Gastrocnemius medialis (tissue), 4 donors: Measurements from ENCODE around the gene CGNL1. TPM values are rescaled to one million over a fixed set of nuclear protein-coding genes. Genes with fewer than 3 reads are reported as not detected.

Experiments
- ATAC-seq, 2 donors: fragments of 150-250 bp; one replicate each; pipeline ENCODE4 v1.9.1; 2016
- DNase-seq, 2 donors: peaks; one replicate each; pipeline ENCODE4 v3.0.0-alpha.2; 2019
- H3K27ac ChIP-seq, 4 donors: fragments of 200-600 bp; sonication (generic); 1 replicate in 1 of 4; 2 replicates in 3 of 4; pipeline ENCODE4 v1.5.1; 2016 to 2018; ENCODE audit warnings: mild to moderate bottlenecking in 2 of 4, moderate library complexity in 1 of 4
- H3K27me3 ChIP-seq, 3 donors: fragments of 200-600 bp; sonication (generic) in 2 of 3; 1 replicate in 1 of 3; 2 replicates in 2 of 3; pipeline versions ENCODE4 v1.5.1 to v1.6.0; 2016 to 2019; ENCODE audit warnings: mild to moderate bottlenecking in 1 of 3, moderate library complexity in 1 of 3
- H3K36me3 ChIP-seq, 2 donors: fragments of 200-600 bp; sonication (generic) in 1 of 2; one replicate each; pipeline ENCODE4 v1.5.1; 2017 to 2018
- H3K4me1 ChIP-seq, 2 donors: fragments of 200-600 bp; sonication (generic) in 1 of 2; one replicate each; pipeline ENCODE4 v1.5.1; 2016 to 2017; ENCODE audit warnings: mild to moderate bottlenecking in 2 of 2
- H3K4me3 ChIP-seq, 4 donors: fragments of 200-600 bp; sonication (generic) in 3 of 4; 1 replicate in 1 of 4; 2 replicates in 3 of 4; pipeline ENCODE4 v1.5.1; 2016 to 2019; ENCODE audit warnings: mild to moderate bottlenecking in 2 of 4
- H3K9me3 ChIP-seq, 3 donors: fragments of 200-600 bp; sonication (generic) in 2 of 3; 1 replicate in 1 of 3; 2 replicates in 2 of 3; pipeline ENCODE4 v1.5.1; 2016 to 2019
- POLR2A ChIP-seq, 2 donors: fragments of 450-650 bp; IDR thresholded peaks; one replicate each; pipeline ENCODE4 v1.6.1; 2017; ENCODE audit warnings: antibody characterized with exemption in 2 of 2, mild to moderate bottlenecking in 2 of 2, moderate library complexity in 2 of 2
- in situ Hi-C, 4 donors: fragments of 200-750 bp; cut with MboI; loops; one replicate each; pipeline versions ENCODE4 v1.15.0 to v1.8.0; 2017; ENCODE audit warnings: low sequenced_read_pairs in 4 of 4
- intact Hi-C: fragments of 100-400 bp; cut with DNase I; formaldehyde crosslinking; loops from one replicate; pipeline ENCODE4 v1.15.1; 2023; ENCODE audit warnings: low total_unique reads
- total RNA-seq, 4 donors: library from RNA; depleted of rRNA; stranded (reverse); fragments of >200 nt; gene quantifications; one replicate each; pipeline versions ENCODE4 v1.1.0 to v1.2.3, GENCODE V29; 2016
- TF ChIP-seq, protein P1 (sequence below), 5 experiments: fragments of 450-650 bp in 3 of 5; fragments of 200-600 bp in 2 of 5; sonication (generic) in 2 of 5; IDR thresholded peaks in 4 of 5; conservative IDR thresholded peaks in 1 of 5; 1 replicate in 4 of 5; 2 replicates in 1 of 5; pipeline ENCODE4 v1.5.1; 2016 to 2019; ENCODE audit warnings: antibody characterized with exemption in 5 of 5, mild to moderate bottlenecking in 3 of 5, moderate library complexity in 3 of 5

CGNL1 gene
- total RNA-seq, 4 donors from 2014 or later = 0.15 to 0.85 (median 0.49) TPM

GRCh38 chr15:57424628-57425405 lies 48.5 kb downstream of the CGNL1 start:
- ATAC-seq (no peak), DNase-seq (peak in 1 of 2 donors; percentile 23)
- Histone ChIP-seq H3K9me3 (no peaks in the 10 kb centered on the region), H3K4me1 (no peaks in the 10 kb centered on the region), H3K27me3 (no peaks in the 10 kb centered on the region), H3K4me3 (no peak overlapping the region), H3K36me3 (no peaks in the 10 kb centered on the region), H3K27ac (no peak overlapping the region)
- in situ Hi-C loops (no loop called here), intact Hi-C loops (no loop called here)
- TF ChIP-seq, protein P1, sequence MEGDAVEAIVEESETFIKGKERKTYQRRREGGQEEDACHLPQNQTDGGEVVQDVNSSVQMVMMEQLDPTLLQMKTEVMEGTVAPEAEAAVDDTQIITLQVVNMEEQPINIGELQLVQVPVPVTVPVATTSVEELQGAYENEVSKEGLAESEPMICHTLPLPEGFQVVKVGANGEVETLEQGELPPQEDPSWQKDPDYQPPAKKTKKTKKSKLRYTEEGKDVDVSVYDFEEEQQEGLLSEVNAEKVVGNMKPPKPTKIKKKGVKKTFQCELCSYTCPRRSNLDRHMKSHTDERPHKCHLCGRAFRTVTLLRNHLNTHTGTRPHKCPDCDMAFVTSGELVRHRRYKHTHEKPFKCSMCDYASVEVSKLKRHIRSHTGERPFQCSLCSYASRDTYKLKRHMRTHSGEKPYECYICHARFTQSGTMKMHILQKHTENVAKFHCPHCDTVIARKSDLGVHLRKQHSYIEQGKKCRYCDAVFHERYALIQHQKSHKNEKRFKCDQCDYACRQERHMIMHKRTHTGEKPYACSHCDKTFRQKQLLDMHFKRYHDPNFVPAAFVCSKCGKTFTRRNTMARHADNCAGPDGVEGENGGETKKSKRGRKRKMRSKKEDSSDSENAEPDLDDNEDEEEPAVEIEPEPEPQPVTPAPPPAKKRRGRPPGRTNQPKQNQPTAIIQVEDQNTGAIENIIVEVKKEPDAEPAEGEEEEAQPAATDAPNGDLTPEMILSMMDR (IDR thresholded peaks at IDR 0.05 in 4 of 5, conservative IDR thresholded peaks at IDR 0.05 in 1 of 5) = no peak
- TF ChIP-seq POLR2A (IDR thresholded peaks at IDR 0.05) = no peak

DNA sequence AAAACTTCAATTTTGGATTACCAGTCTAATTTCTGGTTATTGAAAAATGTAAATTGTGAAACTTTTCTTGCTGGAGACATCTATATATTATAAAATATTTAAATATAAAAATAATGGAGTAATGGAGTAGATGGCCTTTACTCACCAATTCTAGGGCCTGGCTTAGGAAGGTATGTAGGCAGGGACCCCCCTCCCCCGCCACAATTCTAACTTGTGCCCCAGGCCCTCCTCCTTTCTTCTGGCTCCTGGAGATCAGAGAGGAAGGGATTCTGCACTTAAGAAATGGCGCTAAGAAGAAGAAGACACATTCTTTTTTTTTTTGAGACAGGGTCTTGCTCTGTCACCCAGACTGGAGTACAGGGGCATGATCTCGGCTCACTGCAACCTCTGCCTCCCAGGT lies 49.5 kb downstream of the CGNL1 start:
- intact Hi-C loops (no loop called here), in situ Hi-C loops (no loop called here)
- Histone ChIP-seq H3K36me3 (no peaks in the 10 kb centered on the region), H3K9me3 (no peaks in the 10 kb centered on the region), H3K27ac (no peak overlapping the region), H3K4me3 (no peak overlapping the region), H3K4me1 (no peaks in the 10 kb centered on the region), H3K27me3 (no peaks in the 10 kb centered on the region)
- TF ChIP-seq POLR2A (IDR thresholded peaks at IDR 0.05) = no peak
- TF ChIP-seq, protein P1 (IDR thresholded peaks at IDR 0.05 in 4 of 5, conservative IDR thresholded peaks at IDR 0.05 in 1 of 5) = no peak
- ATAC-seq (no peak), DNase-seq (no peak)

DNA sequence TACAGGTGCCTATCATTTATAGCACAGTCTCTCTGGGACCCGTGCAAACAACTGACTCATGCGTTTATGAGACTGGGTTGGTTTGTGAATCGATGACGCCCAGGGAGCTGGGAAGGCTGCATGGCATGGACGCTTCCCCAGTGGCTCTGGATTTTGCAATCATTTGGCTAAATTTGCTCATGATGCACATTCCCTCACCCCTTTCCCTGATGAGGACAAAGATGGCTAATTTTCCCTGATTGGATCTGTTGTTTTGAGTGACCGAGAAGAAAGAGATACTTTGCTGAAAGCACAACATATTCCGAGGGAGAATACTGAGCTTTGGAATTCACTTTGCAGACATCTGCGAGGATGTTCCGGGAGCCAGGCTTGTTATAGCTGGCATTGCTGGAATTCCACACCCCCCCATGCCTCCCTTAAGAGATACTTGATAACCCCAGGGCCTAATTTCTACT lies 51.1 kb downstream of the CGNL1 start:
- intact Hi-C loops = no loop called here
- H3K36me3 ChIP-seq = no peaks in the 10 kb centered on the region
- no peaks in the 10 kb centered on the region for H3K9me3 ChIP-seq
- DNase-seq = peak in 1 of 2 donors; percentile 32
- in situ Hi-C loops = no loop called here
- H3K27ac ChIP-seq = peak overlapping the region in 1 of 4 donors; percentile 41
- TF ChIP-seq, protein P1 (IDR thresholded peaks at IDR 0.05 in 4 of 5, conservative IDR thresholded peaks at IDR 0.05 in 1 of 5) = no peak
- no peak for TF ChIP-seq POLR2A (IDR thresholded peaks at IDR 0.05)
- H3K4me1 ChIP-seq = no peaks in the 10 kb centered on the region
- no peaks in the 10 kb centered on the region for H3K27me3 ChIP-seq
- H3K4me3 ChIP-seq = no peak overlapping the region
- ATAC-seq = peak; percentile 11 to 59

- Histone ChIP-seq H3K9me3 (no peaks in the 10 kb centered on the region), H3K27ac (no peak overlapping the region), H3K4me1 (no peaks in the 10 kb centered on the region), H3K36me3 (no peaks in the 10 kb centered on the region), H3K4me3 (no peak overlapping the region), H3K27me3 (no peaks in the 10 kb centered on the region)
- no peak for DNase-seq
- no peak for TF ChIP-seq POLR2A (IDR thresholded peaks at IDR 0.05)
- TF ChIP-seq, protein P1 (IDR thresholded peaks at IDR 0.05 in 4 of 5, conservative IDR thresholded peaks at IDR 0.05 in 1 of 5) = no peak
- ATAC-seq = no peak
- in situ Hi-C loops = no loop called here
- intact Hi-C loops = no loop called here
Observed at GRCh38 chr15:57432141-57432741, 55.9 kb downstream of the CGNL1 start.
